H1 (cell line): ENCODE results near the gene C20orf144. TPM values are rescaled to one million over a fixed set of nuclear protein-coding genes. Genes with fewer than 3 reads are reported as not detected.
A peak's percentile ranks its signal among the peaks of the same experiment; 100 is the strongest.

Experiments used
- CTCF ChIA-PET: fragments of 300-600 bp; sonication (Branson Sonifier 250); formaldehyde crosslinking; loops from one replicate; lab custom pipeline; 2021; ENCODE audit not compliant: partially characterized antibody; lab: Charles Lee
- POLR2A ChIA-PET: fragments of 300-600 bp; sonication (Branson Sonifier 250); formaldehyde crosslinking; loops from one replicate; lab custom pipeline; 2021; ENCODE audit warnings: inconsistent platforms; ENCODE audit not compliant: partially characterized antibody; lab: Charles Lee
- DNase-seq, 2 experiments: peaks; one replicate each; pipeline versions ENCODE4 v3.0.0 to v3.0.0-alpha.2; 2010 to 2022; ENCODE audit warnings: low spot score in 2 of 2, low read depth in 1 of 2, mixed read lengths in 1 of 2
- FAIRE-seq: peaks from 2 replicates; lab custom pipeline; 2011; peaks lifted over from hg19 to GRCh38; lab: Jason Lieb, UNC
- H2AFZ ChIP-seq: 2 replicates; pipeline ENCODE4 v1.8.1; 2012; ENCODE audit warnings: low read length, inconsistent platforms
- H2AK5ac ChIP-seq: 2 replicates; pipeline ENCODE4 v1.6.1; 2013; ENCODE audit warnings: low read depth, low read length
- H2BK120ac ChIP-seq: replicated peaks from 2 replicates; pipeline ENCODE3; 2013; ENCODE audit warnings: low read depth, low read length, inconsistent platforms
- H2BK12ac ChIP-seq: 2 replicates; pipeline ENCODE4 v1.6.1; 2013; ENCODE audit warnings: low read depth, low read length
- H2BK15ac ChIP-seq: 2 replicates; pipeline ENCODE4 v1.6.1; 2013; ENCODE audit warnings: low read length
- H2BK20ac ChIP-seq: 2 replicates; pipeline ENCODE4 v1.6.1; 2013; ENCODE audit warnings: low read length
- H2BK5ac ChIP-seq: 2 replicates; pipeline ENCODE4 v1.6.1; 2013; ENCODE audit warnings: low read depth, low read length
- H3K14ac ChIP-seq: 2 replicates; pipeline ENCODE4 v1.6.1; 2013; ENCODE audit warnings: inconsistent platforms; ENCODE audit not compliant: insufficient read length
- H3K18ac ChIP-seq: 2 replicates; pipeline ENCODE4 v1.6.1; 2013; ENCODE audit warnings: low read length; ENCODE audit errors: extremely low read depth
- H3K23ac ChIP-seq: 2 replicates; pipeline ENCODE4 v1.6.1; 2013; ENCODE audit warnings: inconsistent platforms; ENCODE audit not compliant: insufficient read length
- H3K23me2 ChIP-seq: 2 replicates; pipeline ENCODE4 v1.6.1; 2013; ENCODE audit warnings: low read depth, low read length
- H3K27ac ChIP-seq: 2 replicates; pipeline ENCODE4 v1.6.1; 2011; ENCODE audit warnings: low read depth, low read length, inconsistent platforms
- H3K27me3 ChIP-seq, 4 experiments: replicated peaks in 1 of 4; 1 replicate in 1 of 4; 2 replicates in 3 of 4; pipeline versions ENCODE4 v1.6.1 to v1.8.1; 2011 to 2013; ENCODE audit warnings: low read length in 3 of 4, mild to moderate bottlenecking in 3 of 4, inconsistent platforms in 2 of 4, mixed read lengths in 2 of 4, moderate library complexity in 1 of 4; ENCODE audit not compliant: control insufficient read depth in 3 of 4, insufficient read depth in 3 of 4; ENCODE audit errors: extremely low read depth in 1 of 4
- H3K36me3 ChIP-seq, 4 experiments: 2 replicates each; pipeline versions ENCODE4 v1.6.1 to v1.8.1; 2011 to 2013; ENCODE audit warnings: mild to moderate bottlenecking in 4 of 4, low read length in 3 of 4, moderate library complexity in 2 of 4, control low read depth in 1 of 4, inconsistent platforms in 1 of 4; ENCODE audit not compliant: insufficient read depth in 4 of 4, control insufficient read depth in 2 of 4
- H3K4ac ChIP-seq: replicated peaks from 2 replicates; pipeline ENCODE3; 2013; ENCODE audit warnings: low read length, low read depth, mixed read lengths, inconsistent platforms; ENCODE audit not compliant: insufficient read length
- H3K4me1 ChIP-seq, 4 experiments: replicated peaks in 1 of 4; 1 replicate in 1 of 4; 2 replicates in 3 of 4; pipeline versions ENCODE4 v1.6.1 to v1.8.1; 2011 to 2013; ENCODE audit warnings: low read length in 3 of 4, inconsistent platforms in 2 of 4, mixed read lengths in 1 of 4; ENCODE audit not compliant: insufficient read depth in 4 of 4, control insufficient read depth in 3 of 4
- H3K4me2 ChIP-seq, 2 experiments: 2 replicates each; pipeline versions ENCODE4 v1.6.1 to v1.8.1; 2011 to 2013; ENCODE audit warnings: low read depth in 2 of 2, low read length in 2 of 2, control low read depth in 1 of 2, inconsistent platforms in 1 of 2, mild to moderate bottlenecking in 1 of 2; ENCODE audit not compliant: insufficient read depth in 1 of 2
- H3K4me3 ChIP-seq, 4 experiments: fragments of 200-600, 300-600 bp in 1 of 4; sonication (generic), shearing (Covaris generic), sonication (Bioruptor Twin) in 1 of 4; 2 replicates each; pipeline versions ENCODE4 v1.5.1 to v1.8.1; 2011 to 2016; ENCODE audit warnings: low read length in 4 of 4, low read depth in 3 of 4, control low read depth in 2 of 4, inconsistent platforms in 2 of 4, mild to moderate bottlenecking in 2 of 4, mixed read lengths in 1 of 4, moderate library complexity in 1 of 4; ENCODE audit not compliant: insufficient read depth in 2 of 4; ENCODE audit errors: extremely low read depth in 1 of 4
- H3K56ac ChIP-seq: replicated peaks from 2 replicates; pipeline ENCODE3; 2013; ENCODE audit warnings: low read depth, mild to moderate bottlenecking, mixed read lengths, low read length, inconsistent platforms; ENCODE audit not compliant: insufficient read length
- H3K79me1 ChIP-seq: 2 replicates; pipeline ENCODE4 v1.6.1; 2013; ENCODE audit warnings: low read depth, low read length, control low read depth
- H3K79me2 ChIP-seq, 2 experiments: 2 replicates each; pipeline versions ENCODE4 v1.6.1 to v1.8.1; 2012 to 2013; ENCODE audit warnings: low read length in 2 of 2, mild to moderate bottlenecking in 2 of 2, inconsistent platforms in 1 of 2; ENCODE audit not compliant: insufficient read depth in 2 of 2, control insufficient read depth in 1 of 2
- H3K9ac ChIP-seq, 4 experiments: replicated peaks in 1 of 4; 1 replicate in 1 of 4; 2 replicates in 3 of 4; pipeline versions ENCODE4 v1.6.1 to v1.8.1; 2011 to 2013; ENCODE audit warnings: low read depth in 3 of 4, low read length in 3 of 4, control low read depth in 2 of 4, mild to moderate bottlenecking in 2 of 4, moderate library complexity in 2 of 4, inconsistent platforms in 1 of 4; ENCODE audit errors: extremely low read depth in 1 of 4
- H3K9me3 ChIP-seq, 2 experiments: 2 replicates each; pipeline versions ENCODE4 v1.6.1 to v1.8.1; 2012 to 2013; ENCODE audit warnings: mild to moderate bottlenecking in 2 of 2, moderate library complexity in 2 of 2, control low read depth in 1 of 2, inconsistent platforms in 1 of 2, low read depth in 1 of 2, low read length in 1 of 2, mixed read lengths in 1 of 2; ENCODE audit not compliant: insufficient read depth in 2 of 2
- H4K20me1 ChIP-seq, 2 experiments: replicated peaks in 1 of 2; 2 replicates each; pipeline versions ENCODE3 to v1.8.1; 2011 to 2013; ENCODE audit warnings: inconsistent platforms in 2 of 2, low read length in 2 of 2, mild to moderate bottlenecking in 1 of 2; ENCODE audit not compliant: insufficient read depth in 2 of 2, control insufficient read depth in 1 of 2
- H4K5ac ChIP-seq: 2 replicates; pipeline ENCODE4 v1.6.1; 2013; ENCODE audit warnings: low read length, low read depth, mixed read lengths, inconsistent platforms; ENCODE audit not compliant: insufficient read length
- H4K8ac ChIP-seq: 2 replicates; pipeline ENCODE4 v1.8.0; 2013; ENCODE audit warnings: mild to moderate bottlenecking, moderate library complexity, low read length, inconsistent platforms; ENCODE audit not compliant: insufficient read depth; ENCODE audit errors: extremely low read depth
- H4K91ac ChIP-seq: replicated peaks from 2 replicates; pipeline ENCODE3; 2013; ENCODE audit warnings: low read length, mixed read lengths, inconsistent platforms; ENCODE audit not compliant: insufficient read length
- ASH2L ChIP-seq: fragments of 200-600, 300-600 bp; sonication (generic); IDR thresholded peaks from one replicate; pipeline ENCODE4 v1.7.1; 2017; ENCODE audit warnings: low read length
- BACH1 ChIP-seq: IDR thresholded peaks from 2 replicates; pipeline ENCODE4 v1.6.1; 2012; ENCODE audit warnings: low read length, improper control_type of control experiment
- CBX8 ChIP-seq: fragments of 300-800, 300-1000 bp; sonication (generic); IDR thresholded peaks from 2 replicates; pipeline ENCODE4 v1.7.1; 2016; ENCODE audit warnings: low read depth, low read length, borderline replicate concordance
- CEBPB ChIP-seq: IDR thresholded peaks from 2 replicates; pipeline ENCODE4 v1.6.1; 2012; ENCODE audit warnings: low read depth, low read length
- CREB1 ChIP-seq: IDR thresholded peaks from 2 replicates; pipeline ENCODE4 v1.6.1; 2012; ENCODE audit warnings: inconsistent platforms
- CTBP2 ChIP-seq: IDR thresholded peaks from 2 replicates; pipeline ENCODE4 v1.7.0; 2011; ENCODE audit warnings: borderline replicate concordance, mild to moderate bottlenecking, moderate library complexity, mixed read lengths, low read length; ENCODE audit not compliant: insufficient read depth, insufficient read length
- E2F6 ChIP-seq: IDR thresholded peaks from 2 replicates; pipeline ENCODE4 v1.6.1; 2012; ENCODE audit warnings: inconsistent platforms
- RAD21 ChIP-seq, 2 experiments: IDR thresholded peaks in 1 of 2; conservative IDR thresholded peaks in 1 of 2; 2 replicates each; pipeline ENCODE4 v1.6.1; 2011; ENCODE audit warnings: low read depth in 2 of 2, low read length in 2 of 2, improper control_type of control experiment in 1 of 2, inconsistent platforms in 1 of 2, mild to moderate bottlenecking in 1 of 2, moderate library complexity in 1 of 2
- SAP30 ChIP-seq: fragments of 300-600 bp; sonication (generic); IDR thresholded peaks from 2 replicates; pipeline ENCODE4 v1.7.1; 2012; ENCODE audit warnings: low read length, moderate library complexity, mild to moderate bottlenecking, inconsistent platforms; ENCODE audit not compliant: insufficient read depth, insufficient replicate concordance
- TAF1 ChIP-seq: IDR thresholded peaks from 2 replicates; pipeline ENCODE4 v1.6.1; 2011; ENCODE audit warnings: mild to moderate bottlenecking, low read depth, low read length
- TCF12 ChIP-seq: IDR thresholded peaks from 2 replicates; pipeline ENCODE4 v1.6.1; 2011; ENCODE audit warnings: low read depth, mild to moderate bottlenecking, low read length
- WGBS, 2 experiments: shearing (Covaris generic) in 1 of 2; methylation state at CpG; one replicate each; pipeline versions ENCODE4 v1.1.6 to v1.1.7; 2013 to 2015; ENCODE audit warnings: low lambda C conversion rate in 2 of 2, mixed read lengths in 2 of 2, inconsistent platforms in 1 of 2, low coverage in 1 of 2, missing lambda C conversion rate in 1 of 2; ENCODE audit not compliant: insufficient replicate concordance in 2 of 2, insufficient coverage in 1 of 2, insufficient read length in 1 of 2; ENCODE audit errors: extremely low coverage in 1 of 2, missing lambda C conversion rate in 1 of 2; 5-methylcytosine and 5-hydroxymethylcytosine counted together
- polyA plus RNA-seq, 7 experiments: library from polyadenylated mRNA; depleted of rRNA in 3 of 7; stranded (reverse) in 5 of 7; unstranded in 2 of 7; fragments of >200 nt in 5 of 7; fragments of 200-250 nt in 2 of 7; gene quantifications; 1 replicate in 5 of 7; 2 replicates in 1 of 7; 4 replicates in 1 of 7; pipeline versions ENCODE4 v1.2.1 to v1.2.3, GENCODE V29; 2011 to 2013; ENCODE audit warnings: missing spikeins in 2 of 7, mixed read lengths in 2 of 7
- total RNA-seq: library from RNA; stranded (reverse); fragmentation: NEBNext Ultra II Directional; extraction: Animal tissue kit (Norgen Biotek cat#: 25700); gene quantifications from 2 replicates; pipeline ENCODE4 v1.2.1, GENCODE V29; 2021

Gene C20orf144
- total and polyA plus RNA-seq, 2 of the 8 experiments (the other 6 are each of a cell fraction or from before 2014, with no cell fraction given) = 0.21 to 0.24 TPM

- CTCF ChIA-PET = interaction anchor here (2.0 kb wide), 1 partner anchor 17 kb away, joined by 6 read pairs; no protein-coding TSS in a partner anchor
- FAIRE-seq (no peak), DNase-seq (peak; percentile 59 to 65)
- Histone ChIP-seq H3K23me2 (peaks cover 6% of the 10 kb centered on the region; the same call in 1 of the 2 replicates), H2BK5ac (peak overlapping the region; percentile 40), H3K9ac (no peak overlapping the region), H4K5ac (no peak overlapping the region), H3K14ac (no peak overlapping the region), H3K4me2 (peak overlapping the region; percentile 50 to 72), H2AK5ac (no peak overlapping the region), H3K9me3 (no peaks in the 10 kb centered on the region), H3K79me1 (no peaks in the 10 kb centered on the region), H3K36me3 (no peaks in the 10 kb centered on the region; a peak in 1 of 8 replicates), H3K4me1 (peaks cover 4 to 9% (median 6%) of the 10 kb centered on the region in 4 experiments), H3K4ac (no peak overlapping the region), H3K79me2 (no peaks in the 10 kb centered on the region), H2BK15ac (peak overlapping the region; percentile 72), H3K27ac (no peak overlapping the region), H3K23ac (no peak overlapping the region), H2BK120ac (no peak overlapping the region), H3K18ac (no peak overlapping the region), H2BK20ac (peak overlapping the region; percentile 55; the same call in 1 of the 2 replicates), H4K20me1 (no peaks in the 10 kb centered on the region), H4K91ac (no peak overlapping the region), H3K27me3 (no peaks in the 10 kb centered on the region), H3K56ac (no peak overlapping the region), H2BK12ac (0 out of 2 replicates have a peak overlapping the region, but pooled peaks have one; percentile 75), H2AFZ (no peak overlapping the region), H3K4me3 (peak overlapping the region in 1 of 4 experiments; percentile 25; a peak in 3 of 8 replicates), H4K8ac (no peak overlapping the region)
- POLR2A ChIA-PET = interaction anchor here (0.8 to 1.5 kb wide), 4 partner anchors 9 to 30 kb away, joined by 3 to 6 read pairs (median 4); partner anchors contain the start of gene PXMP4
- WGBS, 2 experiments = 71 to 100% methylated on average over 2 to 12 of the region's 16 CpGs
- TF ChIP-seq E2F6 (no peak), TAF1 (0 out of 2 replicates have a peak, but pooled peaks have one; percentile 9), TCF12 (no peak), CREB1 (peak; percentile 68), CEBPB (no peak), ASH2L (peak; percentile 6), CBX8 (no peak), CTBP2 (no peak), SAP30 (no peak), BACH1 (0 out of 2 replicates have a peak, but pooled peaks have one; percentile 39), RAD21 (IDR thresholded peaks at IDR 0.05 in 1 of 2, conservative IDR thresholded peaks at IDR 0.05 in 1 of 2; ENCODE audit: low read depth in 2 of 2, low read length in 2 of 2) (no peak)
Observed at GRCh38 chr20:33709905-33710541, 47.9 kb downstream of the C20orf144 start.
